HG03460 (cell line): Measurements from ENCODE around the gene ZNF8.
A peak's percentile ranks its signal among the peaks of the same experiment; 100 is the strongest.
"Not testable (repeated sequence)": the region's sequence is repeated elsewhere in the genome, so short reads cannot be mapped to it uniquely, and the experiment has no call there.

ENCODE experiments used
- ATAC-seq: cut with Tn5 transposase; IDR thresholded peaks from one replicate; pipeline ENCODE4 v1.9.1; 2021; ENCODE audit not compliant: unreplicated experiment

The ZNF8 gene

DNA sequence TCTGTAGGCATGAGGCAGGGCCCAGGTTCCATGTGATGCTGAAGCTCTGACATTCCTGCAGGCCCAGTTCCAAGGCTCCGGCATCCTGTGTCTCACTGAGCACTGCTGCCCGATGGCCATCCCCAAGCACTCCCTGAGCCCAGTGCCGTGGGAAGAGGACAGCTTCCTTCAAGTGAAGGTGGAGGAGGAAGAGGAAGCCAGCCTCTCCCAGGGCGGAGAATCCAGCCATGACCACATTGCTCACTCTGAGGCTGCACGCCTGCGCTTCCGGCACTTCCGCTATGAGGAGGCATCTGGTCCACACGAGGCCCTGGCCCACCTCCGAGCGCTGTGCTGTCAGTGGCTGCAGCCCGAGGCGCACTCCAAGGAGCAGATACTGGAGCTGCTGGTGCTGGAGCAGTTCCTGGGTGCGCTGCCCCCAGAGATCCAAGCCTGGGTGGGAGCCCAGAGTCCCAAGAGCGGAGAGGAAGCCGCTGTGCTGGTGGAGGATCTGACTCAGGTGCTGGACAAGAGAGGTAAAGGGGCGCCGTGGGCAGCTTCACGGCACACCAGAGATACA is 56.0 kb downstream of the ZNF8 start:
- no peak for ATAC-seq

DNA sequence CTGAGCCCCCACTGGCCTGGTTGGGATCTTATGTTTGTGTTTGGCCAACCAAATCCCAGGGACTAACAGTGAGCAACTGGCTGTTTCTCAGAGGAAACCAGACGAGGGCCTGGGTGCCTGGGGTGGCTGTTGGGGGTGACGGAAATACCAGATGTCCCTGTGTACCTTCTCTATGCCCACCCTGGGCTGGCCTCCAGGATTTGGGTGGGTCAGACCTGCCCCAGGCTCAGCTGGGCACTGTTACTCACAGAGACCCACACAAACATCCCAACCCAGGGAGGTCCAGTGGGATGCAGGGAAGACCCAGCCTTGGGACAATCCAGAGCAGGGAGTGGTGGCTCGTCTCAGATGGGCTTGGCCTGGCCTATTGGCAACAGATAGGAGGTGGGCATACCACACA is 56.9 kb downstream of the ZNF8 start:
- ATAC-seq, result no peak

DNA sequence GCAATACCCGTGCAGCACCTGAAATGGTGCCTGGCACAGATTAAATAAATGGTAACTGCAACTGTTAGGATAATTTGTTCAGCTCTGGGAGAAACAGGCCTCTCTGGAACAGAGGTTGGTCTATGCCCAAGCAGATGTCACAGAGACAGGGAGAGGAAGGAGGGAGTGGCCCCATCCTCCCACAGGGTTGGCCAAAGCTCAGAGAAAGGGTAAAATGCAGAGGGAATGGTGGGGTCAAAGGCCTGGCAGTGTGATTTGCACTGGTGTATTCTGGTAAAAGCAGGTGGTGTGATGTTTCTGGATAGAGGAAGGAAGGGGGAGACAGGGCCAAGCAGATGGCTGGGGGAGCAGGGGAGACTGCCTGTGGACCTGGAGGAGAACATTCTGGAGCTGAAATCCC is 57.5 kb downstream of the ZNF8 start:
- ATAC-seq, result no peak

DNA sequence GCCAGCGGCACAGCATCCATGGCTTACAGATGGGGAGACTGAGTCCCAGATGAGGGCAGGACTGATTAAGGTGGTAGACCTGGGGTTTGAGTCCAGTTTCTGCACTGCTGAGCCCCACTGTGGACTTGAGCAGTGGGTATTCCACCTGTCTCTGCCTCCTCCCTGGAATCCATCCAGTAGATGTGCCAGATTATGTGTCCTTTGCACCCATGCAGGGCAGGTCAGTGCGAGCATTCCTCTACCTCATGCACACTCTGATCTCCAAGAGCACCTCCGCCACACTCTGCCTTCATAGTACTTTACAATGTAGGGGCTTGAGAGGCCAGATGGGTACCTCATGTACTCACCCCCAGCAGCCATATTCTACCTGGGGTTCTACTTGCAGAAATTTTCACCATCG is 58.1 kb downstream of the ZNF8 start:
- ATAC-seq, result no peak

DNA sequence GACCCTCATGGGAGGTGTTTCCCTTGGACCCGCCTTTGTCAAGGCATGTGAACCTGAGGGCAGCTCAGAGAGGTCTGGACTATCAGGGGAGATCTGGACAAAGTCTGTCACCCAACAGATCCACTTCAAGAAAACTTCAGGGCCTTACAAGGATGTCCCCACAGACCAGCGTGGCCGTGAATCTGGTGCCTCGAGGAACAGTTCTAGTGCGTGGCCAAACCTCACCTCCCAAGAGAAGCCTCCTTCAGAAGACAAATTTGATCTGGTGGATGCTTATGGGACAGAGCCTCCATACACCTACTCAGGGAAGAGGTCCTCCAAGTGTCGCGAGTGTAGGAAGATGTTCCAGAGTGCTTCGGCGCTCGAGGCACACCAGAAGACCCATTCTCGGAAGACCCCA is 59.6 kb downstream of the ZNF8 start:
- no peak for ATAC-seq

DNA sequence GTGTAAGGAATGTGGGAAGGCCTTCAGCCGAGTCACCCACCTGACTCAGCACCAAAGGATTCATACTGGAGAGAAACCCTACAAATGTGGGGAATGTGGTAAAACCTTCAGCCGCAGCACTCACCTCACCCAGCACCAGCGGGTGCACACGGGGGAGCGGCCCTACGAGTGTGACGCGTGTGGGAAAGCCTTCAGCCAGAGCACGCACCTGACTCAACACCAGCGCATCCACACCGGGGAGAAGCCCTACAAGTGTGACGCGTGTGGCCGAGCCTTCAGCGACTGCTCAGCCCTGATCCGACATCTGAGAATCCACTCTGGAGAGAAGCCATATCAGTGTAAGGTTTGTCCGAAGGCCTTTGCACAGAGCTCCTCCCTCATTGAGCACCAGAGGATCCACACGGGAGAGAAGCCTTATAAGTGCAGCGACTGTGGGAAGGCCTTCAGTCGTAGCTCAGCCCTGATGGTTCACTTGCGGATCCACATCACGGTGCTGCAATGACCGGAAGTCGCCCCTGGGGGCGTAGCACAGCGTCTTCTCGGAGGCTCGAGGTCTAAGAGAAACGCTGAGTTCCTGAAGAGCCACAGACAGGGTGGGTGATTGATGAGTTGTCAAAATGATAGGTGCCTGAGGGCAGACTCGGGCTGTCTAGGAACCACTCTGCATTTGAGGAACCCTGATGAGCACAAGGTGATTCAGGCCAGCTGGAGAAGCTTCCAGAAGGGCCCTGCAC is 60.2 kb downstream of the ZNF8 start:
- ATAC-seq, result no peak

DNA sequence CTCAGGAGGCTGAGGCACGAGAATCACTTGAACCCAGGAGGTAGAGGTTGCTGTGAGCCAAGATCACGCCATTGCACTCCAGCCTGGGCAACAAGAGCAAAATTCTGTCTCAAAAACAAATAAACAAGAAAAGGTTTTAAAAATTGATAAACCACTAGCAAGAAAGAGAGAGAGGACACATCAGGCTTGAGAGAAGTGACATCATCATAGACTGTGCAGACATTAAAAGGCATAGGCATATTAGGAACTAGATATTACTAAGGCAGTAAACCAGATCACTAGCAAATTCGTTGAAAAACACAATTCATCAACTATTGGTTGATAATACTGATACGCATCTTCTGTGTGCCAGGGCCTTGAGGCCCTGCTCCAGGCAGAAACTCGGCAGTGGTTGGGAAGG is 66.8 kb downstream of the ZNF8 start:
- ATAC-seq, result no peak

DNA sequence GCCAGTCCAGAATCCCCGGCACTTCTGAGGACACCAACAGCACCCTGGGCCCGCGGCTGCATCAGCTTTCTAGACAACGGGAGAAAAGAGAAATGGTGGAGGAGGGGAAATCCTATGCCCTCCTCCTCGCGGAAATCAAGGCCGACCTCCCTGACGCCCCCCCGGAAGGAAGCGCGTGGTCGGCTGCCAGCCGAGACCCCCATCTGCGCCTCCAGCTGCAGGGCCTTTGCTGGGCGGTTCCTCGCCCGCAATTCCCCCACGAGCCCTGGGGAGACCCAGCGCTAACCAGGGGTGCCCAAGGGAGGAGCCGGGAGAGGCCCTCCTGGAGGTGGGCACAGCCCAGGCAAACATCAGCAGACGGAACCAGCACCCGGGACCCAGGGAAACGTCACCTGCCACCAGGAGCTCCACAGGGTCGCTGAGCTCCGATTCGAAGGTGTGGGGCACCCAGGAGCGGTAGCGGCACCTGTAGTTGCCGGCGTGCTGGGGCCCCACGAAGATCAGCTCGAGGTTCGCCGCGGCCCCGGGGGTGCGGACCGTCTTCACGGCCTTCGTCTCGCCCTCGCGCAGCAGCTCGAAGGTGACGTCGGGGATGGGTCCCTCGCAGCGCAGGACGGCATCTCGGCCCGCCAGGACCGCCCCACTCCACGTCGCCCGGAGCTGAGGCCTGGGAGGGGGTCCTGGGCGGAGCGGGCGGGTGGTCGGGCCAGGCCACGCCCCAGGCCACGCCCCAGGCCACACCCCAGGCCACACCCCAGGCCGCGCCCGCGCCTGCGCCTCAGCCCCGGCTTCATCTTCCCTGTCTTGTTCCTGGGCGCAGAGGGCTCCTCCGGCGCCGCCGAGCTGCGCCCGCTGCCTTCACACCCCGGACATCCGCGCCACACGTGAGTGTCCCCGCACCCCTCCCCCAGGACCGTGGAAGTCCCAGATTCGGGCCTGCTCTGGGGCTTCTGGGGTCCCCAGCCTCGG is 68.5 kb downstream of the ZNF8 start:
- peak; percentile 81 for ATAC-seq

DNA sequence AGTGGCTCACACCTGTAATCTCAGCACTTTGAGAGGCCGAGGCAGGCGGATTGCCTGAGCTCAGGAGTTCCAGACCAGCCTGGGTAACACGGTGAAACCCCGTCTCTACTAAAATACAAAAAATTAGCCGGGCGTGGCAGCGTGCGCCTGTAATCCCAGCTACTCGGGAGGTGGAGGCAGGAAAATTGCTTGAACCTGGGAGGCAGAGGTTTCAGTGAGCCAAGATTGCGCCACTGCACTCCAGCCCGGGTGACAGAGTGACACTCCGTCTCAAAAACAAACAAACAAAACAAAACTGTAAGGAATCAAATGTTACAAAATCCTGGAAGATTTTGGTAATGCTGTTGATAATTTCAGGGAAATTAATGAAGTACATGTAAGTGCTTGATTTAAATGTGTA is 69.3 kb downstream of the ZNF8 start:
- not testable (repeated sequence) for ATAC-seq

DNA sequence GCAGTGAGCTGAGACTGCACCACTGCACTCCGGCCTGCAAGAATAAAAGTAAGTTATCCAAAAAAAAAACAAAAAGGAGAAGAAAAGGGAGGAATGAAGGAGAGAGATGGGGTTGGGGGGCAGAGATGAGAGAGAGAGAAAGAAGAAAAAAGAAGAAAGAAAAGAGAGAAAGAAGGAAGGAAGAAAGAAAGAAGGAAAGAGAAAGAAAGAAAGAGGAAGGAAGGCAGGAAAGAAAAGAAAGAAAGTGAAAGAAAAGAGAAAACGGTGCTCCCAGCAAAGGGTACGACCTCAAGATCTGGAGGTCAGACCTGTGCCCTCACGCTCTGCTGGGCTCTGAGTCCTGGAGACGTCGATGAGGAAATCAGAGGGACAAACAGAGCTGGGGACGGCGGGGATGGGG is 70.8 kb downstream of the ZNF8 start:
- no peak for ATAC-seq

DNA sequence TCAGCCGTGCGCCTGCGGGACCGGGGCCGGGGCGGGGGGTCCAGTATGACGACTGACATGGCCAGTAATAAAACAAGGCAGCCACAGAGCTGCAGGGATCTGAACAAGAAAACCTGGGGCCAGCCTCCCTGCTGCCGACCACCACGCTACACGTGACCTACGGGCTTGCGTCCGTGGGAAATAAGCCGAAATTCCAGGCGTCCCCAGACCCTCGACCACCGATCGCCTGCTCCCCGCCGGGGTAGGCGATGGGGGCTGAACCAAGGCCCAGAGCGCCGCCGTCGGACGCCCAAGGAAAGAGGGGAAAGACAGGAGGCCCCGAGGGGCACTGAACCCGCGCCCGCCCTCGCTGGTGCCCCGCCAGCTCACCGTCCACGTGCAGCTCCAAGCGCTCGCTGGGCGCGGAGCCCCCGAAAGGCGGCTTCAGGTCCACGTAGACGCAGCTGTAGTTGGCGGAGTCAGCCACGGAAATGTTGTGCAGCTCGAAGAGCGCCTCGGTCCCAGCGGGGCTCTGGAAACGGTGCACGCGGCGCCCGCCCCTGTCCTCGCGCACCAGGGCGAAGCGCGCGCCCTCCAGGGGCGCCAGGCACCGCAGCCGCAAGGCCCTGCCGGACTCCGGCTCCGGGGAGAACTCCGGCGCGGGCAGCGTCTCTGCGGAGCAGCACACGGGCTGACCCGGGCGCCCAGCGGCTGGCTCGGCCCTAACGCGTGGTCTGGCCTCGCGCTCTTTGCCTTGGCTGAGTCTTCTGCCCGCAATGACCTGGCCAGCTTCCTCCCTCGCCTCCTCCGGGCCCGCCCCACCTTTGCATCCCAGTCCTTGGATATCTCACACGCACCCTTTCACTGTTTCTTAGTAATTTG is 71.5 kb downstream of the ZNF8 start:
- ATAC-seq, result no peak

DNA sequence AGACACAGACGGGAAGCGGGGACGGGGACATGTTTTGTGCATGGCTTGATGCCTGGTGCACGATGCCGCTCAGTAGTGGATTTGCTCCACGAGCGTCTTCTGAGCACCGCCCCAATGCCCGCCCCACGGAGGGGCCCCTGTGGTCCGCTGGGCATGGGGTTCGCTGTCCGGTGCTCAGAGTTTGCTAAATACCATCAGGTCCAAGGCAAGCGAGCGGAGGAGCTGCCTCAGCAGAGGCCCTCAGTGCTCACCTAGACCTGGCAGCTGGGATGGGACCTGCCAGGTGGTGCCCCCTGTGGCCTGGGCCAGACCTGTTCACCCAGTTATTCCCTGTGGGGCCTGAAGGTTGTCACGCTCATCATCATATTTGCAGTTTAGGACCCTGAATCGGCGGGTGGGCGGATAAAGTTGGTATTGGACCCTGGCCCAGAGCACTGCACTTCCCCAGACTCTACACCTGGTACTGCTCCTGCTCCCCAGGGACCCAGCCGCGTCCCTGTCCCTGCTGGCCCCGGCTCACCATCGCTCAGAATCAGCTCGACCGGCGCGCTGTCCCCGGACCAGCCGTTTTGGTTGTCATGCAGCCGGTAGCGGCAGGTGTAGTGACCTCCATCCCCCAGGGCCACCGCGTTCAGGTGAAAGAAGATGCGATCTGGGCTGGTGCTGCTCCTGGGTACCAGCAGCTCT is 72.3 kb downstream of the ZNF8 start:
- ATAC-seq, result no peak

DNA sequence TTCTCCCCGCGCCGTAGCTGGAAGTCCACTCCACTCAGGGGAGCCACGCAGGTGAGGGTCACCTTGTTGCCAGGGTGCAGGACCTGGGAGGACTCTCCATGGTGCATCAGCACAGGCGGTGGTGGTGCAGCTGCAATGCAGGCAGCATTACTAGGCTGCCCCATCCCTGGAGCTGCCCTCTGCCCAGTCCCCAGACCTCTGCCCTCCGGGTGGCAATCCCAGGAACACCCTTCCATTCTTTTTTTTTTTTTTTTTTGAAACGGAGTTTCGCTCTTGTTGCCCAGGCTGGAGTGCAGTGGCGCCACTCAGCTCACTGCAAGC is 72.8 kb downstream of the ZNF8 start:
- no peak for ATAC-seq

DNA sequence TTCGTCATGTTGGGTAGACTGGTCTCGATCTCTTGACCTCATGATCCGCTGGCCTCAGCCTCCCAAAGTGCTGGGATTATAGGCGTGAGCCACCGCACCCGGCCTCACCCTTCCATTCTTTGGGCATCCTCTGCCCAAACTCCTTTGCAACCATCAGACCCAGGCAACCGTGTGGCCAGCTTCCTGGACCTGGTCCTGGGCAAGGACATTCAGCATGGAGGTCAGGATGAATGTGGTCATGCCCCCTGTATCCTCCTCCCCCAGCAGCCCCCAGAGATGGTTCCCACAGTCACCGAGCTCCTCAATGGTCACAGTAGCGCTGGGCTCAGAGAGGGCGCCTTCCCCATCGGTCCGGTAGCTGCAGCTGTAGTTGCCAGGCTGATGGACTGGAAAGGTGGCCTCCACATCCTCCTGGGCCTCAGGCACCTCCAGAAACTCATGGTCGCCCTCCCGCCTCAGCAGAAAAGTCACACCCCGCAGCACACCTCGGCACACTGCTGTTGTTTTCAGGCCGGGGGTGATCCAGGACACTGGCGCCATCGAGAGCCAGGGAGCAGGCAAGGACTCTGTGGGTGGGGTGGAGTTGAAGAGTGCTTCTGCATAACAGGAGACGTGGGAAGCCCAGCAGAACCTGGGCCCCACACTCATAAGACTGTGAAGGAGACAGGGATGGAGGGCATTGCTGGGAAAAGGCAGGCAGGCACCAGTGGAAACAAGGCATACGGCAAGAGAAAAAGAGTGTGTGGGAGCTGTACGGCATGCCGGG is 73.4 kb downstream of the ZNF8 start:
- no peak for ATAC-seq
